Measurements from ENCODE around the gene POLDIP2.

DNA sequence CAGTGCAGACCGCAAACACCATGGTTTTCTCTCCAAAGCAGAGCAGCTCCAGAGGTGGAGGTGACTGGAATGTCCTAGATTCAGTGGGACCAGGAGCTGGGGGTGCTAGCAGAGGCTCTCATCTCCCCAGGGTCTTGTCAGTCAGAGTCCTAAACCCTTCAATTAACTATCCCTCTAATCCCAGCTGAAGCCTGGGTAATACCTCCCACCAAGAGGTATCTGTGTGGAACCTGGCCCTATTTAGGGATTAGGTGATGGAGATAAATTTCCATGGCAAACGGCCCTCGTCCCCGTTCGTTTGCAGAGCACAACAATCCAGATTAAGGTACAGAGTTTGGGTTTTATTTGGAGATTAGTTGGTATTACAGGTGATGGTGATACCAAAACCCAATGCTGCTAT, 5.9 kb upstream of the POLDIP2 start:
- no peak for TF ChIP-seq CREB1 (IDR thresholded peaks at IDR 0.05; ENCODE audit: low read depth)
- TF ChIP-seq HDAC2 (IDR thresholded peaks at IDR 0.05): no peak
- TF ChIP-seq RAD51 (IDR thresholded peaks at IDR 0.05): no peak
- TF ChIP-seq, protein P1, sequence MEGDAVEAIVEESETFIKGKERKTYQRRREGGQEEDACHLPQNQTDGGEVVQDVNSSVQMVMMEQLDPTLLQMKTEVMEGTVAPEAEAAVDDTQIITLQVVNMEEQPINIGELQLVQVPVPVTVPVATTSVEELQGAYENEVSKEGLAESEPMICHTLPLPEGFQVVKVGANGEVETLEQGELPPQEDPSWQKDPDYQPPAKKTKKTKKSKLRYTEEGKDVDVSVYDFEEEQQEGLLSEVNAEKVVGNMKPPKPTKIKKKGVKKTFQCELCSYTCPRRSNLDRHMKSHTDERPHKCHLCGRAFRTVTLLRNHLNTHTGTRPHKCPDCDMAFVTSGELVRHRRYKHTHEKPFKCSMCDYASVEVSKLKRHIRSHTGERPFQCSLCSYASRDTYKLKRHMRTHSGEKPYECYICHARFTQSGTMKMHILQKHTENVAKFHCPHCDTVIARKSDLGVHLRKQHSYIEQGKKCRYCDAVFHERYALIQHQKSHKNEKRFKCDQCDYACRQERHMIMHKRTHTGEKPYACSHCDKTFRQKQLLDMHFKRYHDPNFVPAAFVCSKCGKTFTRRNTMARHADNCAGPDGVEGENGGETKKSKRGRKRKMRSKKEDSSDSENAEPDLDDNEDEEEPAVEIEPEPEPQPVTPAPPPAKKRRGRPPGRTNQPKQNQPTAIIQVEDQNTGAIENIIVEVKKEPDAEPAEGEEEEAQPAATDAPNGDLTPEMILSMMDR (IDR thresholded peaks at IDR 0.05 in 2 of 3, conservative IDR thresholded peaks at IDR 0.05 in 1 of 3; ENCODE audit: control insufficient read depth in 2 of 3, extremely low read depth in 1 of 3, insufficient read depth in 1 of 3, low read depth in 3 of 3, low read length in 3 of 3): no peak
- no peak for TF ChIP-seq PAX8 (IDR thresholded peaks at IDR 0.05)
- TF ChIP-seq JUNB (IDR thresholded peaks at IDR 0.05): no peak
- no peak for TF ChIP-seq SREBF2 (IDR thresholded peaks at IDR 0.05; ENCODE audit: low read length)
- TF ChIP-seq TCF12 (IDR thresholded peaks at IDR 0.05; ENCODE audit: low read depth, low read length): no peak
- TF ChIP-seq POLR2AphosphoS5 (IDR thresholded peaks at IDR 0.05; ENCODE audit: low read length): no peak

All from GM12878 (cell line).